Colonic mucosa (tissue), 4 donors: ENCODE measurements around the gene LRRK1. TPM values are rescaled to one million over a fixed set of nuclear protein-coding genes. Genes with fewer than 3 reads are reported as not detected.

Experiments used
- DNase-seq: peaks from one replicate; pipeline ENCODE4 v3.0.0-alpha.2; 2020
- H3K27ac ChIP-seq: fragments of 200-600 bp; one replicate; pipeline ENCODE4 v1.8.0; 2021
- H3K27me3 ChIP-seq: fragments of 200-600 bp; one replicate; pipeline ENCODE4 v1.8.0; 2021
- H3K36me3 ChIP-seq: fragments of 200-600 bp; one replicate; pipeline ENCODE4 v1.8.0; 2021
- H3K4me1 ChIP-seq: fragments of 200-600 bp; one replicate; pipeline ENCODE4 v1.8.0; 2021; ENCODE audit warnings: mild to moderate bottlenecking
- H3K4me3 ChIP-seq: fragments of 200-600 bp; one replicate; pipeline ENCODE4 v1.8.0; 2021
- H3K9ac ChIP-seq, 2 donors: one replicate each; pipeline ENCODE4 v1.7.0; 2013; ENCODE audit warnings: control low read depth in 2 of 2, low read depth in 2 of 2, low read length in 2 of 2
- H3K9me3 ChIP-seq: fragments of 200-600 bp; one replicate; pipeline ENCODE4 v1.8.0; 2021
- intact Hi-C: fragments of 100-400 bp; cut with DNase I; formaldehyde crosslinking; loops from one replicate; pipeline ENCODE4 v1.14.1; 2022
- total RNA-seq, 2 donors: library from RNA; stranded (reverse); fragmentation: NEBNext Ultra II Directional in 1 of 2; extraction: Animal tissue kit (Norgen Biotek cat#: 25700) in 1 of 2; gene quantifications; one replicate each; pipeline ENCODE4 v1.2.1, GENCODE V29; 2021
- TF ChIP-seq, protein P1 (sequence below): fragments of 200-600 bp; IDR thresholded peaks from one replicate; pipeline ENCODE4 v1.8.0; 2022; ENCODE audit warnings: antibody characterized with exemption, mild to moderate bottlenecking
- donor health status: healthy.
- donor health status: DM: no; HTN: no; CAD: no.
- donor health status: DM: no; HTN: no; CAD: no.

LRRK1 gene
- total RNA-seq, 2 donors from 2014 or later = 29.6 to 36.0 TPM

DNA sequence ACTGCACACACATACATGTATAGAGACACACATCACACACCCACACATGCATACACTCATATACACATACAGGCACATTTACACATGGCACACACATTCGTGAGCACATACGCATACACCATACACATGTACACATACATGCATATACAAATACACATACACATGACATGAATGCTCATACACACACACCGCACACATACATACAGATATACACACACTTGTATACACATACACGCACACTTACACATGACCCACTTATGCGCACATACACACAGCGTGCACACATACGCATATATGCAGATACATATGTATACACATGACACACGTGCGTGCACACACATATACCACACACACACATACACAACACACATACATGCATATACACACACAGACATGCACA is 162.7 kb downstream of the LRRK1 start:
- Histone ChIP-seq H3K4me3 (no peak overlapping the region), H3K9ac (no peak overlapping the region), H3K4me1 (no peaks in the 10 kb centered on the region), H3K27me3 (no peaks in the 10 kb centered on the region), H3K27ac (no peak overlapping the region), H3K36me3 (no peaks in the 10 kb centered on the region), H3K9me3 (no peaks in the 10 kb centered on the region)
- TF ChIP-seq, protein P1, sequence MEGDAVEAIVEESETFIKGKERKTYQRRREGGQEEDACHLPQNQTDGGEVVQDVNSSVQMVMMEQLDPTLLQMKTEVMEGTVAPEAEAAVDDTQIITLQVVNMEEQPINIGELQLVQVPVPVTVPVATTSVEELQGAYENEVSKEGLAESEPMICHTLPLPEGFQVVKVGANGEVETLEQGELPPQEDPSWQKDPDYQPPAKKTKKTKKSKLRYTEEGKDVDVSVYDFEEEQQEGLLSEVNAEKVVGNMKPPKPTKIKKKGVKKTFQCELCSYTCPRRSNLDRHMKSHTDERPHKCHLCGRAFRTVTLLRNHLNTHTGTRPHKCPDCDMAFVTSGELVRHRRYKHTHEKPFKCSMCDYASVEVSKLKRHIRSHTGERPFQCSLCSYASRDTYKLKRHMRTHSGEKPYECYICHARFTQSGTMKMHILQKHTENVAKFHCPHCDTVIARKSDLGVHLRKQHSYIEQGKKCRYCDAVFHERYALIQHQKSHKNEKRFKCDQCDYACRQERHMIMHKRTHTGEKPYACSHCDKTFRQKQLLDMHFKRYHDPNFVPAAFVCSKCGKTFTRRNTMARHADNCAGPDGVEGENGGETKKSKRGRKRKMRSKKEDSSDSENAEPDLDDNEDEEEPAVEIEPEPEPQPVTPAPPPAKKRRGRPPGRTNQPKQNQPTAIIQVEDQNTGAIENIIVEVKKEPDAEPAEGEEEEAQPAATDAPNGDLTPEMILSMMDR = no peak
- intact Hi-C loops = no loop called here
- DNase-seq = no peak

DNA sequence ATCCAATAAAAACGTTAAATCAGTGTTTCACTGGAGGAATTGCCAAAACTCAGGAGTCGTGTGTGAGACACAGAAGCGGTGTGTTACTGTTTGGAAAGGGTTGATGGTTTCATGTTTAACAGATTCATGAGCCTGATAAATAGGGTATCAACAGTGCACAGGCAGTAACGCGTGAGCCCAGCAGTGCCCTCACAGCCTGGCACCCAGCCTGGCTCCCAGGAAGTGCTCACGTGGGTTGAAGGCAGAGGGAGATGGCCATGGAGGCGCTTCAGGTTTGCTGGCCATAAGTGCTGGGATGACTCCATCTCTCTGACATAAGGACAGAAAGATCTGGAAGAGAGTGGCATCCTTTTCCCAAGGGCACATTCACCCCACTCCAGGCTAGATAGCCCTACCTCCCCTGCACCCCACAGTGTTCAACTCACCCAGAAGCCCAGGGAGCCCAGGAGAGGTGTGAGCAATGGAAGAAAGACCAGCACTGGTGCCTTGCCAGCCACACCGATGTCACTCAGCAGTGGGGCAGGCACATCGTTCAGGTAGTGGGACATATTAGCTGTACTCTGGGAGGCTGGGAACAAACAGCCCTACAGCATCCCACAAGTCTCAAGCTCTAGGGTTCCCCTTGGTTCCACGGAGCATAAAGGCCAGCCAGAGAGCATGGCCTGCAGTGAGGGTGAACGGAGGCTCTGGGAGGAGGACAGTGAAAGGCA is 164.3 kb downstream of the LRRK1 start:
- no peak overlapping the region for H3K4me3 ChIP-seq
- H3K9ac ChIP-seq = no peak overlapping the region
- no peaks in the 10 kb centered on the region for H3K4me1 ChIP-seq
- TF ChIP-seq, protein P1 = no peak
- no peaks in the 10 kb centered on the region for H3K9me3 ChIP-seq
- intact Hi-C loops = no loop called here
- no peaks in the 10 kb centered on the region for H3K27me3 ChIP-seq
- no peaks in the 10 kb centered on the region for H3K36me3 ChIP-seq
- H3K27ac ChIP-seq = no peak overlapping the region
- DNase-seq = no peak

GRCh38 chr15:101084801-101085200 is 165.6 kb downstream of the LRRK1 start:
- no peak for DNase-seq
- intact Hi-C loops = no loop called here
- Histone ChIP-seq H3K36me3 (no peaks in the 10 kb centered on the region), H3K9me3 (no peaks in the 10 kb centered on the region), H3K27me3 (no peaks in the 10 kb centered on the region), H3K4me1 (no peaks in the 10 kb centered on the region), H3K4me3 (no peak overlapping the region), H3K9ac (no peak overlapping the region), H3K27ac (no peak overlapping the region)
- TF ChIP-seq, protein P1 = no peak

GRCh38 chr15:101085311-101085700 is 166.1 kb downstream of the LRRK1 start:
- no peak overlapping the region for H3K27ac ChIP-seq
- DNase-seq = no peak
- H3K4me3 ChIP-seq = no peak overlapping the region
- H3K9ac ChIP-seq = no peak overlapping the region
- intact Hi-C loops = no loop called here
- H3K4me1 ChIP-seq = no peaks in the 10 kb centered on the region
- TF ChIP-seq, protein P1 = no peak
- H3K36me3 ChIP-seq = no peaks in the 10 kb centered on the region
- no peaks in the 10 kb centered on the region for H3K27me3 ChIP-seq
- H3K9me3 ChIP-seq = no peaks in the 10 kb centered on the region

GRCh38 chr15:101086394-101087171 is 167.4 kb downstream of the LRRK1 start:
- H3K4me1 ChIP-seq = no peaks in the 10 kb centered on the region
- no peaks in the 10 kb centered on the region for H3K27me3 ChIP-seq
- TF ChIP-seq, protein P1 = no peak
- no peak overlapping the region for H3K27ac ChIP-seq
- no peak overlapping the region for H3K9ac ChIP-seq
- no peak for DNase-seq
- no peaks in the 10 kb centered on the region for H3K9me3 ChIP-seq
- no peaks in the 10 kb centered on the region for H3K36me3 ChIP-seq
- intact Hi-C loops = no loop called here
- H3K4me3 ChIP-seq = no peak overlapping the region
